DND-41 (cell line): ENCODE data around the gene SMU1.

Source experiments
- CTCF ChIP-seq: IDR thresholded peaks from 2 replicates; pipeline ENCODE4 v1.5.1; 2012; ENCODE audit warnings: borderline replicate concordance, low read length, moderate library complexity, mild to moderate bottlenecking; ENCODE audit not compliant: poor library complexity, severe bottlenecking; ENCODE audit errors: extremely low read depth
- EZH2 ChIP-seq: IDR thresholded peaks from 3 replicates; pipeline ENCODE4 v1.6.1; 2012; ENCODE audit warnings: borderline replicate concordance, low read depth, mild to moderate bottlenecking, moderate library complexity, low read length, inconsistent platforms; ENCODE audit not compliant: severe bottlenecking

GRCh38 chr9:33041432-33042188 is 34.9 kb downstream of the SMU1 start:
- no peak for TF ChIP-seq CTCF
- TF ChIP-seq EZH2 = no peak
